ENCODE data around the gene TNFRSF25. TPM values are rescaled to one million over a fixed set of nuclear protein-coding genes. Genes with fewer than 3 reads are reported as not detected.

The TNFRSF25 gene
- total and polyA plus RNA-seq, 2 experiments from 2014 or later, result 7.1 to 14.0 TPM

DNA sequence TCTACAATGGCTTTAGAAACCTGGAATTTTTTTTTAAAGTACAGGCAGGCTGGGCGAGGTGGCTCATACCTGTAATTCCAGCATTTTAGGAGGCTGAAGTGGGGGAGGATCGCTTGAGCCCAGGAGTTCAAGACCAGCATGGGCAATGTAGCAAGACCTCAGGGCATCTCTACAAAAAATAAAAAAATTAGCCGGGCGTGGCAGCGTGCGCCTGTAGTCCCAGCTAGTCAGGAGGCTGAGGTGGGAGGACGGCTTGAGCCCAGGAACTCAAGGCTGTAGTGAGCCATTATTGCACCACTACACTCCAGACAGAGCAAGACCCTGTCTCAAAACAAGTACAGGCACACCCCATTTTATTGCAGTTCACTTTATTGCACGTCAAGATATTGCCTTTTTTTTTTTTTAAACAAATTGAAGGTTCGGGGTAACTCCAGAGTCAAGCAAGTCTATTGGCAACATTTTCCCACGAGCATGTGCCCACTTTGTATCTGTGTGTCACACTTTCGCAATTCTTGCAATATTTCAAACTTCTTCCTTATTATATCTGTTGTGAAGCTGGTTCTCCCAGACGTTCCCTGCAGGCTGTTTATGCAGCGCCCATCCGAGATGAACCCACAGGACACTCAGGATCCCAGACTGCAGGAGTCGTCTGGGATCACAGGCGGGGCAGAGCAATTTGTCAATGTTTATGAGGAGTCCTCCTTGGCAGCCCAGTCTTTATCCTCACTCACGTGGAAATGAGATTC, 50.9 kb downstream of the TNFRSF25 start:
- Histone ChIP-seq H3K4me1 (ENCODE audit: insufficient read depth) (peaks cover 23% of the 10 kb centered on the region), H3K4me3 (no peak overlapping the region), H2AFZ (no peak overlapping the region), H3K9me2 (replicated peaks; ENCODE audit: insufficient read depth) (no peaks in the 10 kb centered on the region), H3K27ac (peak overlapping the region; percentile 42), H3K4me2 (peak overlapping the region; percentile 55), H3K79me2 (no peaks in the 10 kb centered on the region), H3K36me3 (replicated peaks; ENCODE audit: insufficient read depth, low read depth) (no peaks in the 10 kb centered on the region), H3K27me3 (peaks cover 44% of the 10 kb centered on the region), H4K20me1 (ENCODE audit: insufficient read depth, poor library complexity, severe bottlenecking) (no peaks in the 10 kb centered on the region), H3K9me3 (ENCODE audit: low read depth) (no peaks in the 10 kb centered on the region)
- DNase-seq (ENCODE audit: low spot score), result no peak
- 68% methylated on average over 17 of the region's 17 CpGs for WGBS (ENCODE audit: low lambda C conversion rate, missing lambda C conversion rate)
- TF ChIP-seq, protein P1, sequence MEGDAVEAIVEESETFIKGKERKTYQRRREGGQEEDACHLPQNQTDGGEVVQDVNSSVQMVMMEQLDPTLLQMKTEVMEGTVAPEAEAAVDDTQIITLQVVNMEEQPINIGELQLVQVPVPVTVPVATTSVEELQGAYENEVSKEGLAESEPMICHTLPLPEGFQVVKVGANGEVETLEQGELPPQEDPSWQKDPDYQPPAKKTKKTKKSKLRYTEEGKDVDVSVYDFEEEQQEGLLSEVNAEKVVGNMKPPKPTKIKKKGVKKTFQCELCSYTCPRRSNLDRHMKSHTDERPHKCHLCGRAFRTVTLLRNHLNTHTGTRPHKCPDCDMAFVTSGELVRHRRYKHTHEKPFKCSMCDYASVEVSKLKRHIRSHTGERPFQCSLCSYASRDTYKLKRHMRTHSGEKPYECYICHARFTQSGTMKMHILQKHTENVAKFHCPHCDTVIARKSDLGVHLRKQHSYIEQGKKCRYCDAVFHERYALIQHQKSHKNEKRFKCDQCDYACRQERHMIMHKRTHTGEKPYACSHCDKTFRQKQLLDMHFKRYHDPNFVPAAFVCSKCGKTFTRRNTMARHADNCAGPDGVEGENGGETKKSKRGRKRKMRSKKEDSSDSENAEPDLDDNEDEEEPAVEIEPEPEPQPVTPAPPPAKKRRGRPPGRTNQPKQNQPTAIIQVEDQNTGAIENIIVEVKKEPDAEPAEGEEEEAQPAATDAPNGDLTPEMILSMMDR (IDR thresholded peaks at IDR 0.05; ENCODE audit: poor library complexity), result no peak
- TF ChIP-seq EZH2phosphoT487 (IDR thresholded peaks at IDR 0.05; ENCODE audit: low read depth, severe bottlenecking, unreplicated experiment) (no peak), EZH2 (IDR thresholded peaks at IDR 0.05; ENCODE audit: borderline replicate concordance) (no peak)

DNA sequence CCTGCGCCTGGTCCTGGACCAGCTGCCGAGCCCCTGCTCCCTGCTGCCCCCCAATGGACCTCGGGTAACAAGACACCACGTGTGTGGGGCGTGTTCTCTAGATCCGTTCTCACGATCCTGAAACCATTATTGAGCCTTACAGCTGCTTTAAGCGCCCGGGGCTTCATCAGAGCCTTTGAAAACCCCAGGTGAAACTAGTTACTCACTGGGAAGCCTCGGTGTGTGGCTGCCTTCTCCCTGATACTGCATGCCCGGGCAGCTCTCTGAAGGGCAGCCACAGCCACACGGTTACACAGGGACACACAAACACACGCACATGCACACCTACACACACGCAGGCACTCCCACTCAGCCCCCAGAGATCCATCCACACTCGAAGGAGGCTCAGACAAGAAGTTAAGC, 51.5 kb downstream of the TNFRSF25 start:
- TF ChIP-seq, protein P1 (IDR thresholded peaks at IDR 0.05; ENCODE audit: poor library complexity), result peak; percentile 46
- TF ChIP-seq EZH2phosphoT487 (IDR thresholded peaks at IDR 0.05; ENCODE audit: low read depth, severe bottlenecking, unreplicated experiment), result no peak
- Histone ChIP-seq H3K4me1 (ENCODE audit: insufficient read depth) (peaks cover 17% of the 10 kb centered on the region), H2AFZ (no peak overlapping the region), H3K4me2 (peak overlapping the region; percentile 55), H3K79me2 (no peaks in the 10 kb centered on the region), H3K9me2 (replicated peaks; ENCODE audit: insufficient read depth) (no peaks in the 10 kb centered on the region), H3K9me3 (ENCODE audit: low read depth) (no peaks in the 10 kb centered on the region), H3K36me3 (replicated peaks; ENCODE audit: insufficient read depth, low read depth) (no peaks in the 10 kb centered on the region), H4K20me1 (ENCODE audit: insufficient read depth, poor library complexity, severe bottlenecking) (no peaks in the 10 kb centered on the region), H3K27ac (peak overlapping the region; percentile 42), H3K27me3 (peaks cover 38% of the 10 kb centered on the region), H3K4me3 (no peak overlapping the region)
- WGBS (ENCODE audit: low lambda C conversion rate, missing lambda C conversion rate), result 9% methylated on average over 15 of the region's 15 CpGs
- peak; percentile 69 for DNase-seq (ENCODE audit: low spot score)

DNA sequence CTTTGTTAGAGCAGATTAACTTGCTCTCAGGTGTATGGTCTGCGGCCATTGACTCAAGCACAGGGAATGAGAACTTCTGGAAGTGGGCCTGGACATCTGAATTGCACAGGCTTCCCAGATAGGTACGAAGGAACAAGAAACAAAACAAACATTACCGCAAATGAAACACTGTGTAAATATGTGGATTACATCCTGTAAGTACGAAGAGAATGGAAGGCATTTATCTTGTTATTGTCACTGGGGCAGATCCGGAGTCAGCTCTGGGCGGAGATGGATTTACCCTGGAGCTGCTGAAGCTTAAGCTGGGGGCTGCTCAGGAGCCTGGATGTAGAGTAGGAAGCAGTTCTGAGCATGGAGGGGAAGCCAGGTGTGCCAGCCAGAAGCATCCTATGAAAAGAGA, 53.1 kb downstream of the TNFRSF25 start:
- H4K20me1 ChIP-seq (ENCODE audit: insufficient read depth, poor library complexity, severe bottlenecking), result no peaks in the 10 kb centered on the region

More for the DNA sequence above, 53.1 kb downstream of the TNFRSF25 start:
- Histone ChIP-seq H3K4me1 (ENCODE audit: insufficient read depth) (peaks cover 10% of the 10 kb centered on the region), H3K36me3 (replicated peaks; ENCODE audit: insufficient read depth, low read depth) (no peaks in the 10 kb centered on the region), H2AFZ (no peak overlapping the region), H3K9me3 (ENCODE audit: low read depth) (no peaks in the 10 kb centered on the region), H3K9me2 (replicated peaks; ENCODE audit: insufficient read depth) (no peaks in the 10 kb centered on the region), H3K4me3 (no peak overlapping the region), H3K4me2 (no peak overlapping the region), H3K79me2 (no peaks in the 10 kb centered on the region), H3K27ac (no peak overlapping the region), H3K27me3 (peaks cover 25% of the 10 kb centered on the region)
- 44% methylated on average over 6 of the region's 6 CpGs for WGBS (ENCODE audit: low lambda C conversion rate, missing lambda C conversion rate)
- no peak for DNase-seq (ENCODE audit: low spot score)
- TF ChIP-seq, protein P1 (IDR thresholded peaks at IDR 0.05; ENCODE audit: poor library complexity), result no peak
- TF ChIP-seq EZH2 (IDR thresholded peaks at IDR 0.05; ENCODE audit: borderline replicate concordance), result no peak

Small RNA genes within 50 kb of the gene (microRNA-seq; reads per million reads assigned to microRNA genes)
- gene MIR4252, result not detected

Small RNA genes within 50 kb of the gene (small RNA-seq; reads per million reads assigned to genes)
- not detected for gene MIR4252

Other genes starting within 250 kb of the TNFRSF25 start
- gene ICMT, start 230.2 kb downstream of the TNFRSF25 start, total RNA-seq, result 60.1 and 62.4 TPM in 2 replicates
- gene ICMT, start 230.2 kb downstream of the TNFRSF25 start, polyA plus RNA-seq, result 32.2 and 40.3 TPM in 2 replicates
- not detected in 2 replicates for gene HES3, start 222.0 kb downstream of the TNFRSF25 start, total RNA-seq
- gene HES3, start 222.0 kb downstream of the TNFRSF25 start, polyA plus RNA-seq, result not detected in 2 replicates
- gene GPR153, start 205.1 kb downstream of the TNFRSF25 start, total RNA-seq, result 6.9 and 9.1 TPM in 2 replicates
- 7.1 and 13.5 TPM in 2 replicates for gene GPR153, start 205.1 kb downstream of the TNFRSF25 start, polyA plus RNA-seq
- 20.3 and 25.8 TPM in 2 replicates for gene ACOT7, start 72.4 kb downstream of the TNFRSF25 start, total RNA-seq
- gene ACOT7, start 72.4 kb downstream of the TNFRSF25 start, polyA plus RNA-seq, result 38.1 and 39.9 TPM in 2 replicates
- gene HES2, start 46.3 kb downstream of the TNFRSF25 start, total RNA-seq, result 0.27 and 0.44 TPM in 2 replicates
- 0.36 and 1.2 TPM in 2 replicates for gene HES2, start 46.3 kb downstream of the TNFRSF25 start, polyA plus RNA-seq
- 21.4 and 31.1 TPM in 2 replicates for gene ESPN, start 41.4 kb downstream of the TNFRSF25 start, total RNA-seq
- gene ESPN, start 41.4 kb downstream of the TNFRSF25 start, polyA plus RNA-seq, result 48.4 and 65.7 TPM in 2 replicates
- gene PLEKHG5, start 25.5 kb upstream of the TNFRSF25 start, total RNA-seq, result 11.6 and 13.3 TPM in 2 replicates
- 9.3 and 11.5 TPM in 2 replicates for gene PLEKHG5, start 25.5 kb upstream of the TNFRSF25 start, polyA plus RNA-seq
- gene NOL9, start 88.3 kb upstream of the TNFRSF25 start, total RNA-seq, result 21.6 and 25.1 TPM in 2 replicates
- 7.8 and 13.7 TPM in 2 replicates for gene NOL9, start 88.3 kb upstream of the TNFRSF25 start, polyA plus RNA-seq
- not detected in 2 replicates for gene TAS1R1, start 89.1 kb upstream of the TNFRSF25 start, total RNA-seq
- gene TAS1R1, start 89.1 kb upstream of the TNFRSF25 start, polyA plus RNA-seq, result not detected in 2 replicates
- 22.9 and 24.3 TPM in 2 replicates for gene ZBTB48, start 113.8 kb upstream of the TNFRSF25 start, total RNA-seq
- gene ZBTB48, start 113.8 kb upstream of the TNFRSF25 start, polyA plus RNA-seq, result 24.8 and 25.3 TPM in 2 replicates
- 17.7 and 20.6 TPM in 2 replicates for gene KLHL21, start 136.7 kb upstream of the TNFRSF25 start, total RNA-seq
- 16.7 and 20.0 TPM in 2 replicates for gene KLHL21, start 136.7 kb upstream of the TNFRSF25 start, polyA plus RNA-seq
- gene PHF13, start 147.6 kb upstream of the TNFRSF25 start, total RNA-seq, result 10.0 and 11.4 TPM in 2 replicates
- 9.6 and 12.5 TPM in 2 replicates for gene PHF13, start 147.6 kb upstream of the TNFRSF25 start, polyA plus RNA-seq
- gene THAP3, start 158.7 kb upstream of the TNFRSF25 start, total RNA-seq, result 13.0 and 13.2 TPM in 2 replicates
- gene THAP3, start 158.7 kb upstream of the TNFRSF25 start, polyA plus RNA-seq, result 18.9 and 26.5 TPM in 2 replicates
- 35.3 and 47.9 TPM in 2 replicates for gene DNAJC11, start 235.6 kb upstream of the TNFRSF25 start, total RNA-seq
- gene DNAJC11, start 235.6 kb upstream of the TNFRSF25 start, polyA plus RNA-seq, result 39.5 and 43.0 TPM in 2 replicates